ENCODE results near the gene WDFY4. TPM values are rescaled to one million over a fixed set of nuclear protein-coding genes. Genes with fewer than 3 reads are reported as not detected.

WDFY4 gene
- total and polyA plus RNA-seq, 2 donors (not counting 1 experiment from before 2014, with no cell fraction given), result 0.06 to 0.66 TPM

DNA sequence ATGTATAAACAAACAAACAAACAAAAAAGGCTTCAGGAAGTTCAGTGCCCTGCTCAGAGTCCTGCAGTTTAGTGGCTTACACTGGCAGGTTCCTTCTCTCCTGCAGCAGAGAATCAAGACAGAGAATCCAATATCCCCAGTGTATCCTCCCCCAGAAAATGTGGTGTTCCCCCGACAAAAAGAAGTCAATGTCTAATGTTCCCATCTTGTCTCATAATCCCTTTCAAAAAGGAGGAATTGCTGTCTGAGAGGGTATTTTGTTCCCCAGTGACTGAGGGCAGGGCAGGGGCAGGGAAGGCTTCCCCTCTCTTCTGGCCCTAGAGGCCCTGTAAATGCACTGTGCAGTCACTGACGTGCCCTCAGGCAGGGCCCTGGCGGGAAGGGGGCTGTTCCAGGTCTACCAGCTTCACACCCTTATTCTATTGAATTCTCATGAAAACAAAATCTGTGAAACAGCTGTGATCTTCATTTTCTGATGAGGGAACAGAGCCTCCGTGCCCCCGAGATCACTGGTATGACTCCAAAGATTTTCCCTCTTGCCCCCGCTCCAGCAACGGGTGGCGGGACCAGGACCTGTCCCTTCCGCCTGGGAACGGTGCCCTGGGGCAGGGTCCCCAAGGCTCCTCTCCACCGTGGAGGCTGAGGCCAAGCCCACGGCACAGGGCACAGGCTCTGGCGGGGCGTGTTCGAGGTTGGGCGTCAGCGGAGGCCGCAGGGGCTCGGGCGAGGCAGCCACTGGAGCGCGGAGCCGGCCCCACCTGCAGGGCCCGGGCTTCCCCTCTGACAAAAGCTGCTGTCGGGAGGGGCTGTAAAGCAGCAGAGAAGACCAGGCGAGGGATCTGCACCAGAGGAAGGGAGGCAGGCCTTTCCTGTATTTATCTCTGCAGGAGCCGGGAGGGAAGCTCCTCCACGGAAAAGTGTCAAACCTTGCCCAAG lies 13.4 kb upstream of the WDFY4 start:
- Histone ChIP-seq H3K4me2 (ENCODE audit: extremely low read depth, insufficient read depth, low read length) (no peak overlapping the region), H3K4me3 (replicated peaks in 1 of 4; ENCODE audit: control extremely low read depth in 1 of 4, insufficient read depth in 1 of 4, low read depth in 3 of 4, low read length in 4 of 4) (no peak overlapping the region), H3K4me1 (ENCODE audit: control insufficient read depth, extremely low read depth, insufficient read depth, low read length) (no peaks in the 10 kb centered on the region), H3K27me3 (ENCODE audit: control insufficient read depth, insufficient read depth, low read length) (no peaks in the 10 kb centered on the region), H3K27ac (ENCODE audit: insufficient read depth, low read length) (no peak overlapping the region), H3K79me2 (ENCODE audit: control insufficient read depth, insufficient read depth, low read length) (no peaks in the 10 kb centered on the region), H3K9me3 (ENCODE audit: control insufficient read depth, insufficient read depth, low read depth, low read length) (no peaks in the 10 kb centered on the region), H3K36me3 (ENCODE audit: control insufficient read depth, insufficient read depth, low read length) (no peaks in the 10 kb centered on the region), H3K9ac (ENCODE audit: insufficient read depth, low read length) (no peak overlapping the region), H4K20me1 (ENCODE audit: control insufficient read depth, extremely low read depth, insufficient read depth, low read length) (no peaks in the 10 kb centered on the region), H2AFZ (ENCODE audit: low read length) (no peak overlapping the region)
- DNase-seq (ENCODE audit: low read depth in 2 of 2), result no peak
- no peak for TF ChIP-seq EZH2 (IDR thresholded peaks at IDR 0.05; ENCODE audit: low read length, missing control alignments)
- TF ChIP-seq, protein P1, sequence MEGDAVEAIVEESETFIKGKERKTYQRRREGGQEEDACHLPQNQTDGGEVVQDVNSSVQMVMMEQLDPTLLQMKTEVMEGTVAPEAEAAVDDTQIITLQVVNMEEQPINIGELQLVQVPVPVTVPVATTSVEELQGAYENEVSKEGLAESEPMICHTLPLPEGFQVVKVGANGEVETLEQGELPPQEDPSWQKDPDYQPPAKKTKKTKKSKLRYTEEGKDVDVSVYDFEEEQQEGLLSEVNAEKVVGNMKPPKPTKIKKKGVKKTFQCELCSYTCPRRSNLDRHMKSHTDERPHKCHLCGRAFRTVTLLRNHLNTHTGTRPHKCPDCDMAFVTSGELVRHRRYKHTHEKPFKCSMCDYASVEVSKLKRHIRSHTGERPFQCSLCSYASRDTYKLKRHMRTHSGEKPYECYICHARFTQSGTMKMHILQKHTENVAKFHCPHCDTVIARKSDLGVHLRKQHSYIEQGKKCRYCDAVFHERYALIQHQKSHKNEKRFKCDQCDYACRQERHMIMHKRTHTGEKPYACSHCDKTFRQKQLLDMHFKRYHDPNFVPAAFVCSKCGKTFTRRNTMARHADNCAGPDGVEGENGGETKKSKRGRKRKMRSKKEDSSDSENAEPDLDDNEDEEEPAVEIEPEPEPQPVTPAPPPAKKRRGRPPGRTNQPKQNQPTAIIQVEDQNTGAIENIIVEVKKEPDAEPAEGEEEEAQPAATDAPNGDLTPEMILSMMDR (conservative IDR thresholded peaks at IDR 0.05 in 1 of 2, IDR thresholded peaks at IDR 0.05 in 1 of 2; ENCODE audit: low read depth in 1 of 2, low read length in 2 of 2), result no peak

DNA sequence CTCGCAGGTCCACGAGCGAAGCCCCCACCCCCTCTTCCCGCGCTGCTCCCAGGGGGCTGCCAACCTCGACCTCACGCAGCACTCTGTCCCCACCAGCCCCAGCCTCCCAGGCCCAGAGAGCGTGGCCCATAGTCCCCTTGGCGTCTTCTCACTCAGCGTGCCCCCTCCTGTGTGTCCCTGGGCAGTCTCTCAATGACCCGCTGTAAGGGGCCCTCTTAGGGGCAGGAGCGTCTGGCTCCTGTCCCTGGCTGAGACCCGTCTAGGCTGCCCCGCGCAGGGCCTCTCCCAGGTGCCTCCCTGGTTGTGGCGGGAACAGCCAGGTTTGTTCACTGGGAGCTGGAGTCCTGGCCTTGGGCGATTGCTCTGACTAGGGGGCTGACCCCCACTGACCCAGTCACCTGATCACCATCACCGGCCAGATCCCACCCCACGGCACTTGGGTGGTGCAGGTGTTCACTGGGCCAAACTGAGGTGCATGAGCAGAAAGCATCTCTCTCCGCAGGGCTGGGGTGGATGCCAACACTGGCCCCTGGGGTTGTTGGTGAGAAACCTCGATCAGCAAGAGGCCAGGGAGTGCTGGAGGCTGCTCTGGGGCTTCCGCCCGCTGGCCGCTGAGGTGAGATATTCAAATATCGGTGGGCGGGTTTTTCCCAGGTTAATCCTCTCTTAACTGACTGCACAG lies 12.6 kb upstream of the WDFY4 start:
- TF ChIP-seq EZH2 (IDR thresholded peaks at IDR 0.05; ENCODE audit: low read length, missing control alignments), result no peak
- TF ChIP-seq, protein P1 (conservative IDR thresholded peaks at IDR 0.05 in 1 of 2, IDR thresholded peaks at IDR 0.05 in 1 of 2; ENCODE audit: low read depth in 1 of 2, low read length in 2 of 2), result no peak
- H2AFZ ChIP-seq (ENCODE audit: low read length), result no peak overlapping the region
- H4K20me1 ChIP-seq (ENCODE audit: control insufficient read depth, extremely low read depth, insufficient read depth, low read length), result no peaks in the 10 kb centered on the region
- H3K36me3 ChIP-seq (ENCODE audit: control insufficient read depth, insufficient read depth, low read length), result no peaks in the 10 kb centered on the region
- H3K9me3 ChIP-seq (ENCODE audit: control insufficient read depth, insufficient read depth, low read depth, low read length), result no peaks in the 10 kb centered on the region
- H3K4me3 ChIP-seq (replicated peaks in 1 of 4; ENCODE audit: control extremely low read depth in 1 of 4, insufficient read depth in 1 of 4, low read depth in 3 of 4, low read length in 4 of 4), result no peak overlapping the region
- H3K27ac ChIP-seq (ENCODE audit: insufficient read depth, low read length), result no peak overlapping the region
- H3K4me2 ChIP-seq (ENCODE audit: extremely low read depth, insufficient read depth, low read length), result no peak overlapping the region
- no peak overlapping the region for H3K9ac ChIP-seq (ENCODE audit: insufficient read depth, low read length)
- no peaks in the 10 kb centered on the region for H3K4me1 ChIP-seq (ENCODE audit: control insufficient read depth, extremely low read depth, insufficient read depth, low read length)
- H3K79me2 ChIP-seq (ENCODE audit: control insufficient read depth, insufficient read depth, low read length), result no peaks in the 10 kb centered on the region
- no peaks in the 10 kb centered on the region for H3K27me3 ChIP-seq (ENCODE audit: control insufficient read depth, insufficient read depth, low read length)
- DNase-seq (ENCODE audit: low read depth in 2 of 2), result no peak

DNA sequence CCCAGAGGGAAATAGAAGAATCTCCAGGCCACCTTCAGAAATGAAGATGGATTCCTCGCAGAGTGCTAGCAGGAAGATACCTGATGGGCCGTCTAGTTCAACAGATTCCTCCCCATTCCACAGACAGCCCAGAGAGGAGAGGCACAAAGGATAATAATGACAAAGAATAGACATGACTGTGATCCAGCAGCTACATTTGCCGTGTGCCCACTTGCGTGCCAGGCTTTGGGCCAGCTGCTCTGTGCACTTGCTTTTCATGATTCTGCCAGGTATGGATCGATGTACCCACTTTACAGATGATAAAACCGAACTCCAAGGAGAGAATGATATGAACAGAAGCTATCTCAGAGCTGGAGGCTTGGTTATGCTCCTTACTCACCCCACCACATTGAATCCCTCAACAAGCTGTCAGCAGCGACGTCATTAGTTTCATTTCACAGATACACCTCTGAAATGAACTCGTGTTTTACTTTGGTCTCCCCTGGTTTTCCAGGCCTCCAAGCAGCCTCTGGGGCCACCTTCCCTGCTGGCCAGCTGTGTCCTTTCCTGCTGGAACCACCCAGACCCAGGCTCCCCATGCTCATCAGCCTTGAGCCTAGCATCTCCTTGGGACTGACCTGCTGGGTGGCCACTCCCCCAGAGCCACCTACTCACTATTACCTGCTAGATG lies 11.9 kb upstream of the WDFY4 start:
- DNase-seq (ENCODE audit: low read depth in 2 of 2), result no peak
- Histone ChIP-seq H3K27ac (ENCODE audit: insufficient read depth, low read length) (no peak overlapping the region), H3K4me1 (ENCODE audit: control insufficient read depth, extremely low read depth, insufficient read depth, low read length) (no peaks in the 10 kb centered on the region), H2AFZ (ENCODE audit: low read length) (no peak overlapping the region), H3K9me3 (ENCODE audit: control insufficient read depth, insufficient read depth, low read depth, low read length) (no peaks in the 10 kb centered on the region), H3K36me3 (ENCODE audit: control insufficient read depth, insufficient read depth, low read length) (no peaks in the 10 kb centered on the region), H3K4me2 (ENCODE audit: extremely low read depth, insufficient read depth, low read length) (no peak overlapping the region), H3K4me3 (replicated peaks in 1 of 4; ENCODE audit: control extremely low read depth in 1 of 4, insufficient read depth in 1 of 4, low read depth in 3 of 4, low read length in 4 of 4) (no peak overlapping the region), H3K9ac (ENCODE audit: insufficient read depth, low read length) (no peak overlapping the region), H3K27me3 (ENCODE audit: control insufficient read depth, insufficient read depth, low read length) (no peaks in the 10 kb centered on the region), H4K20me1 (ENCODE audit: control insufficient read depth, extremely low read depth, insufficient read depth, low read length) (no peaks in the 10 kb centered on the region), H3K79me2 (ENCODE audit: control insufficient read depth, insufficient read depth, low read length) (no peaks in the 10 kb centered on the region)
- TF ChIP-seq, protein P1 (conservative IDR thresholded peaks at IDR 0.05 in 1 of 2, IDR thresholded peaks at IDR 0.05 in 1 of 2; ENCODE audit: low read depth in 1 of 2, low read length in 2 of 2), result no peak
